Measurements from ENCODE around the gene HTR1B.

The HTR1B gene

GRCh38 chr6:77430504-77430903 lies 32.8 kb downstream of the HTR1B start:
- in situ Hi-C loops (cut with HindIII; ENCODE audit: low sequenced_read_pairs), result no loop called here
- no peak overlapping the region for H3K4me3 ChIP-seq (ENCODE audit: low read depth, low read length)
- DNase-seq (ENCODE audit: low read depth, low spot score), result no peak
- no peak for TF ChIP-seq CTCF (IDR thresholded peaks at IDR 0.05; ENCODE audit: low read depth, low read length)

GRCh38 chr6:77425671-77426070 lies 37.6 kb downstream of the HTR1B start:
- no peak for DNase-seq (ENCODE audit: low read depth, low spot score)
- in situ Hi-C loops (cut with HindIII; ENCODE audit: low sequenced_read_pairs), result no loop called here
- TF ChIP-seq CTCF (IDR thresholded peaks at IDR 0.05; ENCODE audit: low read depth, low read length), result no peak
- H3K4me3 ChIP-seq (ENCODE audit: low read depth, low read length), result no peak overlapping the region

GRCh38 chr6:77425216-77425615 lies 38.1 kb downstream of the HTR1B start:
- DNase-seq (ENCODE audit: low read depth, low spot score), result no peak
- no peak for TF ChIP-seq CTCF (IDR thresholded peaks at IDR 0.05; ENCODE audit: low read depth, low read length)
- no peak overlapping the region for H3K4me3 ChIP-seq (ENCODE audit: low read depth, low read length)
- in situ Hi-C loops (cut with HindIII; ENCODE audit: low sequenced_read_pairs), result no loop called here

- in situ Hi-C loops (cut with HindIII; ENCODE audit: low sequenced_read_pairs), result no loop called here
- no peak for TF ChIP-seq CTCF (IDR thresholded peaks at IDR 0.05; ENCODE audit: low read depth, low read length)
- H3K4me3 ChIP-seq (ENCODE audit: low read depth, low read length), result no peak overlapping the region
- DNase-seq (ENCODE audit: low read depth, low spot score), result no peak
Measured at GRCh38 chr6:77424761-77425160, 38.5 kb downstream of the HTR1B start.

- no peak for DNase-seq (ENCODE audit: low read depth, low spot score)
- no peak overlapping the region for H3K4me3 ChIP-seq (ENCODE audit: low read depth, low read length)
- in situ Hi-C loops (cut with HindIII; ENCODE audit: low sequenced_read_pairs), result no loop called here
- no peak for TF ChIP-seq CTCF (IDR thresholded peaks at IDR 0.05; ENCODE audit: low read depth, low read length)
Measured at GRCh38 chr6:77416839-77417238, 46.5 kb downstream of the HTR1B start.

GRCh38 chr6:77415706-77416105 lies 47.6 kb downstream of the HTR1B start:
- in situ Hi-C loops (cut with HindIII; ENCODE audit: low sequenced_read_pairs), result no loop called here
- no peak for DNase-seq (ENCODE audit: low read depth, low spot score)
- H3K4me3 ChIP-seq (ENCODE audit: low read depth, low read length), result no peak overlapping the region
- TF ChIP-seq CTCF (IDR thresholded peaks at IDR 0.05; ENCODE audit: low read depth, low read length), result no peak
